Muscle of arm (tissue), 12 donors: ENCODE results near the gene RIMBP3B. TPM values are rescaled to one million over a fixed set of nuclear protein-coding genes. Genes with fewer than 3 reads are reported as not detected.
"Not testable (repeated sequence)": the region's sequence is repeated elsewhere in the genome, so short reads cannot be mapped to it uniquely, and the experiment has no call there.

Experiments used
- DNase-seq: peaks from one replicate; pipeline ENCODE4 v3.0.0-alpha.2; 2013
- polyA plus RNA-seq, 12 donors: library from polyadenylated mRNA; unstranded; fragments of 120-200 nt; gene quantifications; one replicate each; pipeline ENCODE4 v1.2.1, GENCODE V29; 2013; ENCODE audit not compliant: insufficient read length in 12 of 12

RIMBP3B gene
- polyA plus RNA-seq, 12 donors, result 0.05 to 0.13 (median 0.10) TPM; not detected in 9

- DNase-seq, result not testable (repeated sequence)
Measured at GRCh38 chr22:21407139-21407538, 23.6 kb downstream of the RIMBP3B start.

GRCh38 chr22:21407792-21408191 lies 24.2 kb downstream of the RIMBP3B start:
- DNase-seq, result not testable (repeated sequence)

GRCh38 chr22:21416375-21416774 lies 32.8 kb downstream of the RIMBP3B start:
- DNase-seq, result not testable (repeated sequence)

GRCh38 chr22:21417227-21417746 lies 33.7 kb downstream of the RIMBP3B start, which contains the start of gene HIC2:
HIC2 (plus strand) TSS chr22:21417371; CDS start chr22:21442832, 25,461 bp downstream.
- DNase-seq, result not testable (repeated sequence)

- not testable (repeated sequence) for DNase-seq
Measured at GRCh38 chr22:21417853-21418252, 34.3 kb downstream of the RIMBP3B start.

GRCh38 chr22:21418974-21419638 lies 35.6 kb downstream of the RIMBP3B start:
- DNase-seq, result not testable (repeated sequence)

- DNase-seq, result not testable (repeated sequence)
Measured at GRCh38 chr22:21420180-21420763, 36.7 kb downstream of the RIMBP3B start.

GRCh38 chr22:21424084-21424709 lies 40.6 kb downstream of the RIMBP3B start:
- DNase-seq, result not testable (repeated sequence)

- not testable (repeated sequence) for DNase-seq
Measured at GRCh38 chr22:21434378-21435233, 51.1 kb downstream of the RIMBP3B start.

- DNase-seq, result not testable (repeated sequence)
Measured at GRCh38 chr22:21435998-21436810, 52.7 kb downstream of the RIMBP3B start.

GRCh38 chr22:21438013-21438412 lies 54.5 kb downstream of the RIMBP3B start:
- not testable (repeated sequence) for DNase-seq

Other genes with a start within 250 kb of the RIMBP3B start
- gene HIC2, start 33.6 kb downstream of the RIMBP3B start, polyA plus RNA-seq, result 10 to 100 TPM in 2 of 12 donors, 1 to 10 TPM in 9, not detected in 1; 3.2 to 11.3 (median 4.8) TPM
- 1 to 10 TPM in 2 of 12 donors, under 1 TPM in 8, not detected in 2; 0.27 to 2.5 (median 0.49) TPM for gene TMEM191C, start 83.6 kb downstream of the RIMBP3B start, polyA plus RNA-seq
- gene RIMBP3C, start 167.7 kb downstream of the RIMBP3B start, polyA plus RNA-seq, result under 1 TPM in 10 of 12 donors, not detected in 2; 0.10 to 0.84 (median 0.32) TPM
- gene UBE2L3, start 184.0 kb downstream of the RIMBP3B start, polyA plus RNA-seq, result 10 to 100 TPM in 11 of 12 donors, not detected in 1; 36.3 to 47.9 (median 42.0) TPM
- 1 to 10 TPM in 10 of 12 donors, not detected in 2; 2.8 to 7.8 (median 3.4) TPM for gene YDJC, start 246.3 kb downstream of the RIMBP3B start, polyA plus RNA-seq
- gene CCDC116, start 249.0 kb downstream of the RIMBP3B start, polyA plus RNA-seq, result under 1 TPM in 10 of 12 donors, not detected in 2; 0.12 to 0.94 (median 0.45) TPM